Measurements from ENCODE around the gene SDC1.

DNA sequence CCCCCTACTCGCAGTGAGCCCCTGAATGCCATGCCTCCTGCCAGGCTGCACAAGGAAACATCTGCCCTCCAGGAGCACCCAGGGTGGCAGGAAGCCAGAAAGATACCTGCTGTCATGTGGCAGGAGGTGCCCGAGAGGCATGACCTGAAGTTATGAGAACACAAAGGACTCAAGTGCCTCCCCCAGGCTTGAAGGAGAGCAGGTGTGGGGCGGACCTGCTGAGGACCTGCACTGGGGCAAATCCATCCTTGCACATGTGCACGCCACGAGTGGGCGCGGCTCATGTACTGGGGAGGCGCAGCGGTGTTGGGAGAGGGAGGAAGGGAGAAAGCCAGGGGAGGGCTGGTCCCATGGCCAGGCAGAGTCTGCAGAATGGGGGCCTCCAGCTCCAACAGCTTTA, 26.9 kb downstream of the SDC1 start:
- TF ChIP-seq, protein P1, sequence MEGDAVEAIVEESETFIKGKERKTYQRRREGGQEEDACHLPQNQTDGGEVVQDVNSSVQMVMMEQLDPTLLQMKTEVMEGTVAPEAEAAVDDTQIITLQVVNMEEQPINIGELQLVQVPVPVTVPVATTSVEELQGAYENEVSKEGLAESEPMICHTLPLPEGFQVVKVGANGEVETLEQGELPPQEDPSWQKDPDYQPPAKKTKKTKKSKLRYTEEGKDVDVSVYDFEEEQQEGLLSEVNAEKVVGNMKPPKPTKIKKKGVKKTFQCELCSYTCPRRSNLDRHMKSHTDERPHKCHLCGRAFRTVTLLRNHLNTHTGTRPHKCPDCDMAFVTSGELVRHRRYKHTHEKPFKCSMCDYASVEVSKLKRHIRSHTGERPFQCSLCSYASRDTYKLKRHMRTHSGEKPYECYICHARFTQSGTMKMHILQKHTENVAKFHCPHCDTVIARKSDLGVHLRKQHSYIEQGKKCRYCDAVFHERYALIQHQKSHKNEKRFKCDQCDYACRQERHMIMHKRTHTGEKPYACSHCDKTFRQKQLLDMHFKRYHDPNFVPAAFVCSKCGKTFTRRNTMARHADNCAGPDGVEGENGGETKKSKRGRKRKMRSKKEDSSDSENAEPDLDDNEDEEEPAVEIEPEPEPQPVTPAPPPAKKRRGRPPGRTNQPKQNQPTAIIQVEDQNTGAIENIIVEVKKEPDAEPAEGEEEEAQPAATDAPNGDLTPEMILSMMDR (IDR thresholded peaks at IDR 0.05), result no peak
- peak in 2 of 3 donors; percentile 54 to 69 for TF ChIP-seq POLR2AphosphoS5 (IDR thresholded peaks at IDR 0.05)
